ENCODE results near the gene ORC5.

DNA sequence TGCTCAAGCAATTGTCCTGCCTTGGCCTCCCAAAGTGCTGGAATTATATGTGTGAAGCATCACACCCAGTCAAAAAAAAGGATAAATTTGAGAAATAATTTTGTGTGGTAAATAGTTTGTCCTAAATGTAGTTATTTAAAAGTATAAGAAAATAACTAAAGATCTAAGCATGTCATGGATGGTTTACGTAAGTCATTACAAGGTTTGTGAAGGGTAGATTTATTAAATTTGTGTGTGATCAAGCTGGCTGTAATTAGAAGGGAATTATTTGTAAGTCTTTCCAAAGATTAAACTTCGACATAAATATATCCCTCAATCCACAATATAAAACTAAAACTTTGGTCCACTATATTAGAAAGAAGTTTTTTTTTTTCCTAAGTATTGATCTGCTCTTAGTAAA, 28.6 kb downstream of the ORC5 start:
- TF ChIP-seq TAF1 (IDR thresholded peaks at IDR 0.05; ENCODE audit: borderline replicate concordance, insufficient read depth, low read length) (no peak), POLR2AphosphoS5 (IDR thresholded peaks at IDR 0.05; ENCODE audit: low read depth, low read length) (no peak), SIN3A (IDR thresholded peaks at IDR 0.05; ENCODE audit: borderline replicate concordance, insufficient read depth, low read length) (no peak)

Measured in PFSK-1 (cell line).